GM13977 (cell line): ENCODE data around the gene COTL1.
A peak's percentile ranks its signal among the peaks of the same experiment; 100 is the strongest.
"Not testable (repeated sequence)": the region's sequence is repeated elsewhere in the genome, so short reads cannot be mapped to it uniquely, and the experiment has no call there.

ENCODE experiments used
- DNase-seq: peaks from one replicate; pipeline ENCODE4 v3.0.0; 2012; ENCODE audit warnings: low spot score
- CTCF ChIP-seq: IDR thresholded peaks from 2 replicates; pipeline ENCODE4 v1.5.1; 2012; ENCODE audit warnings: mild to moderate bottlenecking, control low read depth; ENCODE audit not compliant: insufficient read depth; ENCODE audit errors: extremely low read depth, missing control alignments
- in situ Hi-C: fragments of 300-500 bp; cut with MboI; formaldehyde crosslinking; loops from one replicate; pipeline ENCODE4 v1.12.0; 2022; ENCODE audit warnings: low sequenced_read_pairs, low pct_unique_long_range_greater_than_20kb, mixed read lengths, inconsistent platforms; ENCODE audit not compliant: unreplicated experiment

The COTL1 gene

GRCh38 chr16:84628226-84628731 is 10.4 kb upstream of the COTL1 start:
- in situ Hi-C loops: loop anchor here (25.0 kb wide), 1 partner anchor 334 kb away; no protein-coding TSS in a partner anchor
- DNase-seq: no peak
- TF ChIP-seq CTCF: no peak

DNA sequence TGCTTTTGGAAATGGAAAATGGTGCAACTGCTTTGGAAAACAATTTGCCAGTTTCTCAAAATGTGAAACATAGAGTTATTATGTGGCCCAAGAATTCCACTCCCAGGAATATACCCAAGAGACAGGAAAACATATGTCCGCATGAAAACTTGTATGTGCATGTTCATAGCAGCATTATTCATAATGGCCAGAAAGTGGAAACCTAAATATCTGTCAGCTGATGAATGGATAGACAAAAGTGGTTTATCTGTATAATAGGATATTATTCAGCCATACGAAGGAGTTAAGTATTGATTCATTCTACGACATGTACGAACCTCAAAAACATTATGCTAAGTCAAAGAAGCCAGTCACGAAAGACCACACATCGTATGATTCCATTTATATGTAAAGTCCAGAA is 7.7 kb upstream of the COTL1 start:
- no peak for TF ChIP-seq CTCF
- in situ Hi-C loops: loop anchor here (25.0 kb wide), 1 partner anchor 337 kb away; no protein-coding TSS in a partner anchor
- DNase-seq: no peak

GRCh38 chr16:84620913-84621312 is 3.0 kb upstream of the COTL1 start:
- in situ Hi-C loops: loop anchor here (5.0 kb wide), 2 partner anchors 109 to 111 kb away; no protein-coding TSS in a partner anchor
- not testable (repeated sequence) for DNase-seq

GRCh38 chr16:84618581-84619460 is 943 bp upstream of the COTL1 start:
- in situ Hi-C loops: no loop called here
- no peak for DNase-seq
- TF ChIP-seq CTCF: no peak

DNA sequence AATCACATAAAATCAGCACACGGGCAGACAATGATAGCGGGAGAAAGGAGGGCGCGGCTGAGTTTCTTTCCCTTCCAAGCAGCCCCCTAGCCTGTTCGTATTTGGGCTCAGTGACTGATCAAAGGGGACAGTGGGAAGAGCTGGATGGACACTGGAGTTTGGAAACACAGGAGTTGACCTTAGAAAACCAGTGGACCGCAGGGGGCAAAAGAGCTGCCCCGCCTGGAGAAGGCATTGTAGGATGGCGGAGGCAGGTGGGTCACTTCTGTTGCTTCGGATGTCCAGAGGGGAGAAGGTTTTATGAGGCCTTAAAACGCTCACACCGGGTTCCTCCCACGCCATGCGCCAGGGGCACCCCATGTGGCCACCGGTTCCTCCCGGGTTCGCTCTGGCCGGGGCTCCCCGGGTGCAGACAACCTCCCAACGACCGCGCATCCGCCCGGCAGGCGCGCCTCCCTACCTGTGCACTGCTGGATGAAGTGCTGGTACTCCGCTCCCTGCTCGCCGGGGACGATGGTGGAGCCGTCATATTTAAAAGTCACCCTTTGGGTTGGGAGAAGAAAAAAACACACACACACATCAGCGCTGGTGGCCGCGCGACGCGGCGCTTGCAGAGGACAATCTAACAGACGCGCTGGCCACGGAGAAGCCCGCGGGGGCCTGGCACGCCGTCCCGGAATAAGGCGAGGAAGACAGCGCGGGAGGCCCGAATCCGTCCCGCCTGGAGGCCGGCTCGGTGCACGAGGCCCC is 662 bp downstream of the COTL1 start:
- no peak for TF ChIP-seq CTCF
- in situ Hi-C loops: no loop called here
- peak; percentile 53 for DNase-seq

DNA sequence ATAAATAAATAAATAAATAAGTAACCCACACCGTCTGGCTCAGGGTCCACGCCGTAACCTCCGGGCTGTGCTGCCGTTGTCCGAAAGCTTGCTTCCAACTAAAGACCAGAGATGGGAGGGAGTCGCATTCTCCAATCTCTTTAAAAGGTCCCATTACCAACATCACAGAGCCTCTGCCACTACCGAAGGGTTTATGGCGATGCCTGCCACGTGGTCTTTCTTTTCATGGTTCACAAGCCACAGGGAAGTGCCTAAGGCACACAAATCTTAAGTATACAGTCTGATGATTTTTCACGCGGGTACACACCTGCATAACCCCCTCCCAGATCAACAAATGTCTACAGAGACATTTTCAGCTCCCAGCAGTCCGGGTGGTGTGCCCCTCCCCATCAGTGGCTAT is 1.4 kb downstream of the COTL1 start:
- no peak for TF ChIP-seq CTCF
- no peak for DNase-seq
- in situ Hi-C loops: no loop called here
